ENCODE measurements around the gene PKD2L2. TPM values are rescaled to one million over a fixed set of nuclear protein-coding genes. Genes with fewer than 3 reads are reported as not detected.
"Not testable (repeated sequence)": the region's sequence is repeated elsewhere in the genome, so short reads cannot be mapped to it uniquely, and the experiment has no call there.

Gene PKD2L2
- polyA plus RNA-seq, 1 donor from 2014 or later = not detected

DNA sequence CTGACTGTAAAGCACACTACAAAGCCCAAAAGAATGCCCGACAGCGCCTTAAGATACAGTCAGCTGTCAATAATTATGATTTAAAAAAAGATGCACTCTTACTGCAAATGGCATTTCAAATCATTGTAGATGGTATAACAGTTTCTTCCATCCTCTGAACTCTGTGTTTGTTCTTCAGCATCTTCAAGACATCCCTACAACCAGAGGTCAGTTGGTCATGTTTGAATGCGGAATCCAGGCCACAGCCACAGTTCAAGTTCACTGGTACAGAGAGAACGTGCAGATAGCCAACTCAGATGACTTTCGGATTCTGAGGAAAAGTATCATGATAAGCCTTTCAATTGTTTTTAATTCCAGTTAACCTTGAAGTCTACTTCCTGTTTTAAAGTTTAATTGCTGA lies 30.3 kb upstream of the PKD2L2 start:
- Histone ChIP-seq H3K27me3 (ENCODE audit: insufficient read depth, low read depth, low read length) (no peaks in the 10 kb centered on the region), H2AFZ (ENCODE audit: low read depth, low read length) (no peak overlapping the region), H3K4me2 (ENCODE audit: low read length) (no peak overlapping the region), H4K20me1 (ENCODE audit: insufficient read depth) (no peaks in the 10 kb centered on the region), H3K9ac (ENCODE audit: low read length) (no peak overlapping the region), H3K79me2 (replicated peaks; ENCODE audit: insufficient read depth, low read length) (no peaks in the 10 kb centered on the region), H3F3A (ENCODE audit: insufficient read depth, low read length, poor library complexity, severe bottlenecking) (no peaks in the 10 kb centered on the region), H3K4me3 (ENCODE audit: low read length) (no peak overlapping the region), H3K9me3 (ENCODE audit: low read length) (no peaks in the 10 kb centered on the region), H3K9me2 (ENCODE audit: insufficient read depth, low read length) (no peaks in the 10 kb centered on the region), H3K27ac (ENCODE audit: low read length) (no peak overlapping the region), H3K36me3 (ENCODE audit: insufficient read depth, low read length) (no peaks in the 10 kb centered on the region)
- TF ChIP-seq RAD21 (conservative IDR thresholded peaks at IDR 0.05) (no peak), EP300 (conservative IDR thresholded peaks at IDR 0.05; ENCODE audit: poor library complexity, severe bottlenecking) (no peak), EZH2 (IDR thresholded peaks at IDR 0.05; ENCODE audit: borderline replicate concordance, insufficient read depth, low read length, poor library complexity, severe bottlenecking) (no peak), TAF1 (IDR thresholded peaks at IDR 0.05; ENCODE audit: low read depth) (no peak), MXI1 (conservative IDR thresholded peaks at IDR 0.05; ENCODE audit: poor library complexity, severe bottlenecking) (no peak), SMC3 (conservative IDR thresholded peaks at IDR 0.05; ENCODE audit: poor library complexity) (no peak), POLR2AphosphoS5 (IDR thresholded peaks at IDR 0.05) (no peak)
- TF ChIP-seq, protein P1, sequence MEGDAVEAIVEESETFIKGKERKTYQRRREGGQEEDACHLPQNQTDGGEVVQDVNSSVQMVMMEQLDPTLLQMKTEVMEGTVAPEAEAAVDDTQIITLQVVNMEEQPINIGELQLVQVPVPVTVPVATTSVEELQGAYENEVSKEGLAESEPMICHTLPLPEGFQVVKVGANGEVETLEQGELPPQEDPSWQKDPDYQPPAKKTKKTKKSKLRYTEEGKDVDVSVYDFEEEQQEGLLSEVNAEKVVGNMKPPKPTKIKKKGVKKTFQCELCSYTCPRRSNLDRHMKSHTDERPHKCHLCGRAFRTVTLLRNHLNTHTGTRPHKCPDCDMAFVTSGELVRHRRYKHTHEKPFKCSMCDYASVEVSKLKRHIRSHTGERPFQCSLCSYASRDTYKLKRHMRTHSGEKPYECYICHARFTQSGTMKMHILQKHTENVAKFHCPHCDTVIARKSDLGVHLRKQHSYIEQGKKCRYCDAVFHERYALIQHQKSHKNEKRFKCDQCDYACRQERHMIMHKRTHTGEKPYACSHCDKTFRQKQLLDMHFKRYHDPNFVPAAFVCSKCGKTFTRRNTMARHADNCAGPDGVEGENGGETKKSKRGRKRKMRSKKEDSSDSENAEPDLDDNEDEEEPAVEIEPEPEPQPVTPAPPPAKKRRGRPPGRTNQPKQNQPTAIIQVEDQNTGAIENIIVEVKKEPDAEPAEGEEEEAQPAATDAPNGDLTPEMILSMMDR (IDR thresholded peaks at IDR 0.05; ENCODE audit: poor library complexity, severe bottlenecking) = no peak
- TF ChIP-seq, protein P2, sequence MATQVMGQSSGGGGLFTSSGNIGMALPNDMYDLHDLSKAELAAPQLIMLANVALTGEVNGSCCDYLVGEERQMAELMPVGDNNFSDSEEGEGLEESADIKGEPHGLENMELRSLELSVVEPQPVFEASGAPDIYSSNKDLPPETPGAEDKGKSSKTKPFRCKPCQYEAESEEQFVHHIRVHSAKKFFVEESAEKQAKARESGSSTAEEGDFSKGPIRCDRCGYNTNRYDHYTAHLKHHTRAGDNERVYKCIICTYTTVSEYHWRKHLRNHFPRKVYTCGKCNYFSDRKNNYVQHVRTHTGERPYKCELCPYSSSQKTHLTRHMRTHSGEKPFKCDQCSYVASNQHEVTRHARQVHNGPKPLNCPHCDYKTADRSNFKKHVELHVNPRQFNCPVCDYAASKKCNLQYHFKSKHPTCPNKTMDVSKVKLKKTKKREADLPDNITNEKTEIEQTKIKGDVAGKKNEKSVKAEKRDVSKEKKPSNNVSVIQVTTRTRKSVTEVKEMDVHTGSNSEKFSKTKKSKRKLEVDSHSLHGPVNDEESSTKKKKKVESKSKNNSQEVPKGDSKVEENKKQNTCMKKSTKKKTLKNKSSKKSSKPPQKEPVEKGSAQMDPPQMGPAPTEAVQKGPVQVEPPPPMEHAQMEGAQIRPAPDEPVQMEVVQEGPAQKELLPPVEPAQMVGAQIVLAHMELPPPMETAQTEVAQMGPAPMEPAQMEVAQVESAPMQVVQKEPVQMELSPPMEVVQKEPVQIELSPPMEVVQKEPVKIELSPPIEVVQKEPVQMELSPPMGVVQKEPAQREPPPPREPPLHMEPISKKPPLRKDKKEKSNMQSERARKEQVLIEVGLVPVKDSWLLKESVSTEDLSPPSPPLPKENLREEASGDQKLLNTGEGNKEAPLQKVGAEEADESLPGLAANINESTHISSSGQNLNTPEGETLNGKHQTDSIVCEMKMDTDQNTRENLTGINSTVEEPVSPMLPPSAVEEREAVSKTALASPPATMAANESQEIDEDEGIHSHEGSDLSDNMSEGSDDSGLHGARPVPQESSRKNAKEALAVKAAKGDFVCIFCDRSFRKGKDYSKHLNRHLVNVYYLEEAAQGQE (IDR thresholded peaks at IDR 0.05; ENCODE audit: borderline replicate concordance) = no peak

DNA sequence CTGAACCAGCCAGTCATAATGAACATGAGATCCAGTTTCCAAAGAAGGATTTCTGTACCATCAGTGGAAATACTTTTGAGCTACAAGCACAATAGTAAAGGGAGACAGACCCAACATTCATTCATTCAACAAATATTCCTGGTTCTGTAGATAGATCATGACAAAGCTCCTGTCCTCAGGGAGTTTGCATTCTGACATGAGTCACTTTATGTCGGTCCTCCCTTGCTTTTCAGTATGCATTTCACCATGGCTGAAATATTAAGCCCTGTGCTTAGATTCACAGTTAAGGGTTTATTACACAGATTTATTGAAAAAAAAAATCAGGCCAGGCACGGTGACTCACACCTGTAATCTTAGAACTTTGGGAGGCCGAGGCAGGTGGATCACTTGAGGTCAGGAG lies 27.0 kb upstream of the PKD2L2 start:
- H3K9me2 ChIP-seq (ENCODE audit: insufficient read depth, low read length) = no peaks in the 10 kb centered on the region
- TF ChIP-seq MXI1 (conservative IDR thresholded peaks at IDR 0.05; ENCODE audit: poor library complexity, severe bottlenecking) (no peak), TAF1 (IDR thresholded peaks at IDR 0.05; ENCODE audit: low read depth) (no peak), EP300 (conservative IDR thresholded peaks at IDR 0.05; ENCODE audit: poor library complexity, severe bottlenecking) (no peak), SMC3 (conservative IDR thresholded peaks at IDR 0.05; ENCODE audit: poor library complexity) (no peak), RAD21 (conservative IDR thresholded peaks at IDR 0.05) (no peak), POLR2AphosphoS5 (IDR thresholded peaks at IDR 0.05) (no peak), EZH2 (IDR thresholded peaks at IDR 0.05; ENCODE audit: borderline replicate concordance, insufficient read depth, low read length, poor library complexity, severe bottlenecking) (no peak)
- TF ChIP-seq, protein P2 (IDR thresholded peaks at IDR 0.05; ENCODE audit: borderline replicate concordance) = no peak
- TF ChIP-seq, protein P1 (IDR thresholded peaks at IDR 0.05; ENCODE audit: poor library complexity, severe bottlenecking) = no peak
- no peaks in the 10 kb centered on the region for H3K9me3 ChIP-seq (ENCODE audit: low read length)
- no peaks in the 10 kb centered on the region for H3K79me2 ChIP-seq (replicated peaks; ENCODE audit: insufficient read depth, low read length)
- no peak overlapping the region for H3K27ac ChIP-seq (ENCODE audit: low read length)
- no peaks in the 10 kb centered on the region for H3F3A ChIP-seq (ENCODE audit: insufficient read depth, low read length, poor library complexity, severe bottlenecking)
- no peak overlapping the region for H2AFZ ChIP-seq (ENCODE audit: low read depth, low read length)
- no peaks in the 10 kb centered on the region for H4K20me1 ChIP-seq (ENCODE audit: insufficient read depth)
- H3K4me3 ChIP-seq (ENCODE audit: low read length) = no peak overlapping the region
- no peak overlapping the region for H3K4me2 ChIP-seq (ENCODE audit: low read length)
- no peaks in the 10 kb centered on the region for H3K36me3 ChIP-seq (ENCODE audit: insufficient read depth, low read length)
- H3K27me3 ChIP-seq (ENCODE audit: insufficient read depth, low read depth, low read length) = no peaks in the 10 kb centered on the region
- no peak overlapping the region for H3K9ac ChIP-seq (ENCODE audit: low read length)

DNA sequence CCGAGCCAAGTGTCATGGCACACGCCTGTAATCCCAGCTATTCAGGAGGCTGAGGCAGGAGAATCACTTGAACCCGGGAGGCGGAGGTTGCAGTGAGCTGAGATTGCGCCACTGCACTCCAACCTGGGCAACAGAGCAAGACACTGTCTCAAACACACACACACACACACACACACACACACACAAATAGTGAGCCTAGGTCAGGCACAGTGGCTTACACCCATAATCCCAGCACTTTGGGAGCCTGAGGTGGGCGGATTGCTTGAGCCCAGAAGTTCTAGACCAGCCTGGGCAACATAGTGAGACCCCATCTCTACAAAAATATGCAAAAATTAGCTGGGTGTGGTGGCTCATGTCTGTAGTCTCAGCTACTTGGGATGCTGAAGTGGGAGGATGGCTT lies 25.6 kb upstream of the PKD2L2 start:
- H3K9me2 ChIP-seq (ENCODE audit: insufficient read depth, low read length); H3K27ac ChIP-seq (ENCODE audit: low read length); H3K36me3 ChIP-seq (ENCODE audit: insufficient read depth, low read length); H4K20me1 ChIP-seq (ENCODE audit: insufficient read depth); H3K4me2 ChIP-seq (ENCODE audit: low read length); H3K79me2 ChIP-seq (replicated peaks; ENCODE audit: insufficient read depth, low read length); H3K9me3 ChIP-seq (ENCODE audit: low read length); H3K9ac ChIP-seq (ENCODE audit: low read length); H2AFZ ChIP-seq (ENCODE audit: low read depth, low read length); H3K27me3 ChIP-seq (ENCODE audit: insufficient read depth, low read depth, low read length); H3F3A ChIP-seq (ENCODE audit: insufficient read depth, low read length, poor library complexity, severe bottlenecking); H3K4me3 ChIP-seq (ENCODE audit: low read length): not testable (repeated sequence)

Data from neural cell (in vitro differentiated cells).